Upper lobe of left lung (tissue), 6 donors: ENCODE results near the gene TSSK3. TPM values are rescaled to one million over a fixed set of nuclear protein-coding genes. Genes with fewer than 3 reads are reported as not detected.

ENCODE experiments used
- ATAC-seq, 2 donors: fragments of 200-7000 bp; cut with Tn5 transposase; one replicate each; pipeline ENCODE4 v1.9.1; 2022; ENCODE audit warnings: mild to moderate bottlenecking in 2 of 2, moderate library complexity in 2 of 2; ENCODE audit not compliant: low FRiP score in 2 of 2
- DNase-seq, 2 donors: peaks; one replicate each; pipeline ENCODE4 v3.0.0-alpha.2; 2019 to 2020
- H3K27ac ChIP-seq, 4 donors: fragments of 200-600 bp; sonication (generic); one replicate each; pipeline ENCODE4 v1.5.1; 2016 to 2019
- H3K27me3 ChIP-seq, 4 donors: fragments of 200-600 bp; sonication (generic); one replicate each; pipeline ENCODE4 v1.5.1; 2017 to 2019
- H3K36me3 ChIP-seq, 4 donors: fragments of 200-600 bp; sonication (generic); one replicate each; pipeline ENCODE4 v1.5.1; 2016 to 2019
- H3K4me1 ChIP-seq, 4 donors: fragments of 200-600 bp; sonication (generic); one replicate each; pipeline ENCODE4 v1.5.1; 2018 to 2019
- H3K4me3 ChIP-seq, 4 donors: fragments of 200-600 bp; sonication (generic); one replicate each; pipeline ENCODE4 v1.5.1; 2017 to 2019; ENCODE audit warnings: mild to moderate bottlenecking in 2 of 4, moderate library complexity in 1 of 4
- H3K9me3 ChIP-seq, 4 donors: fragments of 200-600 bp; sonication (generic); one replicate each; pipeline ENCODE4 v1.5.1; 2018 to 2019
- CTCF ChIP-seq, 6 experiments: fragments of 450-650 bp in 4 of 6; fragments of 200-600 bp in 2 of 6; sonication (generic) in 2 of 6; IDR thresholded peaks; one replicate each; pipeline ENCODE4 v1.5.1; 2016 to 2019; ENCODE audit warnings: antibody characterized with exemption in 6 of 6
- EP300 ChIP-seq, 4 donors: sonication (generic); formaldehyde crosslinking; IDR thresholded peaks; one replicate each; pipeline ENCODE4 v1.5.1; 2017; ENCODE audit warnings: antibody characterized with exemption in 4 of 4, control low read depth in 2 of 4
- POLR2A ChIP-seq, 4 donors: fragments of 450-650 bp; IDR thresholded peaks; one replicate each; pipeline ENCODE4 v1.5.1; 2016 to 2017; ENCODE audit warnings: antibody characterized with exemption in 4 of 4, mild to moderate bottlenecking in 2 of 4
- POLR2AphosphoS5 ChIP-seq, 2 donors: sonication (generic); formaldehyde crosslinking; IDR thresholded peaks; one replicate each; pipeline ENCODE4 v1.5.1; 2017; ENCODE audit warnings: antibody characterized with exemption in 2 of 2
- WGBS, 2 donors: methylation state at CpG; one replicate each; pipeline ENCODE4 v1.1.5; 2017 to 2018; 5-methylcytosine and 5-hydroxymethylcytosine counted together
- total RNA-seq, 6 donors: library from RNA; depleted of rRNA in 4 of 6; stranded (reverse); fragments of >200 nt in 4 of 6; gene quantifications; one replicate each; pipeline versions ENCODE4 v1.1.0 to v1.2.1, GENCODE V29; 2016 to 2021
- donor health status: DM: no; HTN: no; CAD: no; lungs with moderate emphysema.
- donor health status: DM: no; HTN: yes; CAD: no; lungs with severe emphysema.

The TSSK3 gene
- total RNA-seq, 6 donors from 2014 or later, result 1.2 to 2.3 (median 1.8) TPM; not detected in 2

GRCh38 chr1:32338637-32339145 is 23.6 kb upstream of the TSSK3 start:
- ATAC-seq (no peak), DNase-seq (no peak)
- WGBS, 2 donors, result 84 to 85% methylated on average over 12 to 14 of the region's 14 CpGs
- TF ChIP-seq EP300 (IDR thresholded peaks at IDR 0.05) (no peak), POLR2AphosphoS5 (IDR thresholded peaks at IDR 0.05) (no peak), CTCF (IDR thresholded peaks at IDR 0.05) (no peak), POLR2A (IDR thresholded peaks at IDR 0.05) (no peak)
- Histone ChIP-seq H3K4me3 (no peak overlapping the region), H3K4me1 (peaks cover 44 to 59% (median 49%) of the 10 kb centered on the region in 4 donors), H3K27me3 (no peaks in the 10 kb centered on the region), H3K36me3 (no peaks in the 10 kb centered on the region), H3K9me3 (no peaks in the 10 kb centered on the region), H3K27ac (peak overlapping the region in 2 of 4 donors; percentile 16 to 58)

- 71 to 72% methylated on average over 3 to 5 of the region's 5 CpGs for WGBS, 2 donors
These were observed 22.9 kb upstream of the TSSK3 start for GRCh38 chr1:32339363-32339978.

GRCh38 chr1:32341186-32341757 is 21.1 kb upstream of the TSSK3 start:
- TF ChIP-seq POLR2A (IDR thresholded peaks at IDR 0.05), result no peak
- no peak for TF ChIP-seq POLR2AphosphoS5 (IDR thresholded peaks at IDR 0.05)
- no peak for TF ChIP-seq CTCF (IDR thresholded peaks at IDR 0.05)
- TF ChIP-seq EP300 (IDR thresholded peaks at IDR 0.05), result no peak
- ATAC-seq, result no peak
- H3K9me3 ChIP-seq, result no peaks in the 10 kb centered on the region
- no peak overlapping the region for H3K27ac ChIP-seq
- H3K4me1 ChIP-seq, result peaks cover 28 to 50% (median 45%) of the 10 kb centered on the region in 4 donors
- no peak overlapping the region for H3K4me3 ChIP-seq
- no peaks in the 10 kb centered on the region for H3K27me3 ChIP-seq
- DNase-seq, result no peak
- WGBS, 2 donors, result 91 to 99% methylated on average over 9 to 11 of the region's 11 CpGs
- no peaks in the 10 kb centered on the region for H3K36me3 ChIP-seq

More at GRCh38 chr1:32339363-32339978, 22.9 kb upstream of the TSSK3 start:
- Histone ChIP-seq H3K27ac (no peak overlapping the region), H3K27me3 (no peaks in the 10 kb centered on the region), H3K4me3 (no peak overlapping the region), H3K9me3 (no peaks in the 10 kb centered on the region), H3K4me1 (peaks cover 43 to 56% (median 46%) of the 10 kb centered on the region in 4 donors), H3K36me3 (no peaks in the 10 kb centered on the region)
- DNase-seq (peak in 1 of 2 donors; percentile 43), ATAC-seq (no peak)
- TF ChIP-seq POLR2A (IDR thresholded peaks at IDR 0.05) (no peak), POLR2AphosphoS5 (IDR thresholded peaks at IDR 0.05) (no peak), EP300 (IDR thresholded peaks at IDR 0.05) (no peak), CTCF (IDR thresholded peaks at IDR 0.05) (no peak)

- ATAC-seq (no peak), DNase-seq (no peak)
- Histone ChIP-seq H3K4me3 (no peak overlapping the region), H3K27me3 (no peaks in the 10 kb centered on the region), H3K27ac (peak overlapping the region in 2 of 4 donors; percentile 27 to 43), H3K4me1 (peaks cover 21 to 46% (median 38%) of the 10 kb centered on the region in 4 donors), H3K36me3 (no peaks in the 10 kb centered on the region), H3K9me3 (no peaks in the 10 kb centered on the region)
- TF ChIP-seq POLR2AphosphoS5 (IDR thresholded peaks at IDR 0.05), result no peak
- 60 to 63% methylated on average over 5 of the region's 5 CpGs for WGBS, 2 donors
These were observed 20.4 kb upstream of the TSSK3 start for GRCh38 chr1:32341971-32342370.

GRCh38 chr1:32342704-32343103 is 19.6 kb upstream of the TSSK3 start:
- Histone ChIP-seq H3K36me3 (no peaks in the 10 kb centered on the region), H3K27ac (peak overlapping the region in 1 of 4 donors; percentile 43)

More at GRCh38 chr1:32342704-32343103, 19.6 kb upstream of the TSSK3 start:
- TF ChIP-seq POLR2AphosphoS5 (IDR thresholded peaks at IDR 0.05) (no peak), POLR2A (IDR thresholded peaks at IDR 0.05) (no peak), EP300 (IDR thresholded peaks at IDR 0.05) (no peak), CTCF (IDR thresholded peaks at IDR 0.05) (no peak)
- no peak for ATAC-seq
- WGBS, 2 donors, result 93 to 95% methylated on average over 10 of the region's 10 CpGs
- H3K27me3 ChIP-seq, result no peaks in the 10 kb centered on the region
- no peaks in the 10 kb centered on the region for H3K9me3 ChIP-seq
- no peak for DNase-seq
- no peak overlapping the region for H3K4me3 ChIP-seq
- peaks cover 16 to 39% (median 31%) of the 10 kb centered on the region in 4 donors for H3K4me1 ChIP-seq
